ENCODE data around the gene KIF19. TPM values are rescaled to one million over a fixed set of nuclear protein-coding genes. Genes with fewer than 3 reads are reported as not detected.
A peak's percentile ranks its signal among the peaks of the same experiment; 100 is the strongest.

The KIF19 gene
- total and polyA plus RNA-seq, 10 of the 15 experiments (the other 5 are each of a cell fraction or from before 2014, with no cell fraction given), result 0.06 to 0.07 TPM; not detected in 8

DNA sequence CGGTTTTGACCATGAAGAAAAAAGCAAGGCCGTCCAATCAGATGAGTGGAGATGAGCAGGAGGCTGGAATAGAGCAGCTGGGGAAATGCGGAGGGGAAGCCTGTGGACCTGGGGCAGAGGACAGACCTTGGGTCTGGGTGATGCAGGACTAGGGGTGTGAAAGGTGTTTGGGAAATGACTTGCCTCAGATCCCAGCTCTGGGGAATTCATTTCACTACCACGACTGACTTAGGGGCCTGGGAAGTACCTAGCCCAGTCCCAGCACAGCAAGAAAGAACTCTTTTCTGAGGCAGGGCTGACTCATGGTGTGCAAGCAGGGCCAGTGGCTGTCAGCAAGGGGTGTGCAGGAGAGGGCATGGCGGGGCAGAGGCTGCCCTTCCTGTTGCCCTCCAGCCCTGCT, 37.2 kb upstream of the KIF19 start (continued):
- TF ChIP-seq, protein P1, sequence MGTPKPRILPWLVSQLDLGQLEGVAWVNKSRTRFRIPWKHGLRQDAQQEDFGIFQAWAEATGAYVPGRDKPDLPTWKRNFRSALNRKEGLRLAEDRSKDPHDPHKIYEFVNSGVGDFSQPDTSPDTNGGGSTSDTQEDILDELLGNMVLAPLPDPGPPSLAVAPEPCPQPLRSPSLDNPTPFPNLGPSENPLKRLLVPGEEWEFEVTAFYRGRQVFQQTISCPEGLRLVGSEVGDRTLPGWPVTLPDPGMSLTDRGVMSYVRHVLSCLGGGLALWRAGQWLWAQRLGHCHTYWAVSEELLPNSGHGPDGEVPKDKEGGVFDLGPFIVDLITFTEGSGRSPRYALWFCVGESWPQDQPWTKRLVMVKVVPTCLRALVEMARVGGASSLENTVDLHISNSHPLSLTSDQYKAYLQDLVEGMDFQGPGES (IDR thresholded peaks at IDR 0.05), result no peak
- TF ChIP-seq GABPA (IDR thresholded peaks at IDR 0.05; ENCODE audit: low read depth) (no peak), ESRRA (IDR thresholded peaks at IDR 0.05; ENCODE audit: low read length) (no peak), YY1 (IDR thresholded peaks at IDR 0.05; ENCODE audit: low read depth, low read length) (no peak; the same call in 1 of the 2 replicates), SP1 (IDR thresholded peaks at IDR 0.05; ENCODE audit: low read depth, low read length) (peak; percentile 9), SMARCA5 (IDR thresholded peaks at IDR 0.05) (no peak), SUZ12 (IDR thresholded peaks at IDR 0.05; ENCODE audit: unreplicated experiment) (no peak), ZZZ3 (IDR thresholded peaks at IDR 0.05; ENCODE audit: control insufficient read depth, insufficient read length, low read depth) (no peak), BMI1 (IDR thresholded peaks at IDR 0.05; ENCODE audit: borderline replicate concordance) (no peak), EED (IDR thresholded peaks at IDR 0.05; ENCODE audit: low read depth) (peak; percentile 77), SUPT20H (IDR thresholded peaks at IDR 0.05; ENCODE audit: borderline replicate concordance, control insufficient read depth, low read depth, low read length) (no peak), POU2F2 (IDR thresholded peaks at IDR 0.05; ENCODE audit: borderline replicate concordance, low read depth, low read length) (0 out of 3 replicates have a peak, but pooled peaks have one; percentile 45), RCOR1 (conservative IDR thresholded peaks at IDR 0.05; ENCODE audit: low read depth, low read length) (no peak), LARP7 (IDR thresholded peaks at IDR 0.05) (no peak), WRNIP1 (IDR thresholded peaks at IDR 0.05; ENCODE audit: borderline replicate concordance, low read depth, low read length) (no peak)
- TF ChIP-seq, protein P2, sequence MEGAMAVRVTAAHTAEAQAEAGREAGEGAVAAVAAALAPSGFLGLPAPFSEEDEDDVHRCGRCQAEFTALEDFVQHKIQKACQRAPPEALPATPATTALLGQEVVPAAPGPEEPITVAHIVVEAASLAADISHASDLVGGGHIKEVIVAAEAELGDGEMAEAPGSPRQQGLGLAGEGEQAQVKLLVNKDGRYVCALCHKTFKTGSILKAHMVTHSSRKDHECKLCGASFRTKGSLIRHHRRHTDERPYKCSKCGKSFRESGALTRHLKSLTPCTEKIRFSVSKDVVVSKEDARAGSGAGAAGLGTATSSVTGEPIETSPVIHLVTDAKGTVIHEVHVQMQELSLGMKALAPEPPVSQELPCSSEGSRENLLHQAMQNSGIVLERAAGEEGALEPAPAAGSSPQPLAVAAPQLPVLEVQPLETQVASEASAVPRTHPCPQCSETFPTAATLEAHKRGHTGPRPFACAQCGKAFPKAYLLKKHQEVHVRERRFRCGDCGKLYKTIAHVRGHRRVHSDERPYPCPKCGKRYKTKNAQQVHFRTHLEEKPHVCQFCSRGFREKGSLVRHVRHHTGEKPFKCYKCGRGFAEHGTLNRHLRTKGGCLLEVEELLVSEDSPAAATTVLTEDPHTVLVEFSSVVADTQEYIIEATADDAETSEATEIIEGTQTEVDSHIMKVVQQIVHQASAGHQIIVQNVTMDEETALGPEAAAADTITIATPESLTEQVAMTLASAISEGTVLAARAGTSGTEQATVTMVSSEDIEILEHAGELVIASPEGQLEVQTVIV (IDR thresholded peaks at IDR 0.05; ENCODE audit: borderline replicate concordance, partially characterized antibody), result no peak
- TF ChIP-seq, protein P3, sequence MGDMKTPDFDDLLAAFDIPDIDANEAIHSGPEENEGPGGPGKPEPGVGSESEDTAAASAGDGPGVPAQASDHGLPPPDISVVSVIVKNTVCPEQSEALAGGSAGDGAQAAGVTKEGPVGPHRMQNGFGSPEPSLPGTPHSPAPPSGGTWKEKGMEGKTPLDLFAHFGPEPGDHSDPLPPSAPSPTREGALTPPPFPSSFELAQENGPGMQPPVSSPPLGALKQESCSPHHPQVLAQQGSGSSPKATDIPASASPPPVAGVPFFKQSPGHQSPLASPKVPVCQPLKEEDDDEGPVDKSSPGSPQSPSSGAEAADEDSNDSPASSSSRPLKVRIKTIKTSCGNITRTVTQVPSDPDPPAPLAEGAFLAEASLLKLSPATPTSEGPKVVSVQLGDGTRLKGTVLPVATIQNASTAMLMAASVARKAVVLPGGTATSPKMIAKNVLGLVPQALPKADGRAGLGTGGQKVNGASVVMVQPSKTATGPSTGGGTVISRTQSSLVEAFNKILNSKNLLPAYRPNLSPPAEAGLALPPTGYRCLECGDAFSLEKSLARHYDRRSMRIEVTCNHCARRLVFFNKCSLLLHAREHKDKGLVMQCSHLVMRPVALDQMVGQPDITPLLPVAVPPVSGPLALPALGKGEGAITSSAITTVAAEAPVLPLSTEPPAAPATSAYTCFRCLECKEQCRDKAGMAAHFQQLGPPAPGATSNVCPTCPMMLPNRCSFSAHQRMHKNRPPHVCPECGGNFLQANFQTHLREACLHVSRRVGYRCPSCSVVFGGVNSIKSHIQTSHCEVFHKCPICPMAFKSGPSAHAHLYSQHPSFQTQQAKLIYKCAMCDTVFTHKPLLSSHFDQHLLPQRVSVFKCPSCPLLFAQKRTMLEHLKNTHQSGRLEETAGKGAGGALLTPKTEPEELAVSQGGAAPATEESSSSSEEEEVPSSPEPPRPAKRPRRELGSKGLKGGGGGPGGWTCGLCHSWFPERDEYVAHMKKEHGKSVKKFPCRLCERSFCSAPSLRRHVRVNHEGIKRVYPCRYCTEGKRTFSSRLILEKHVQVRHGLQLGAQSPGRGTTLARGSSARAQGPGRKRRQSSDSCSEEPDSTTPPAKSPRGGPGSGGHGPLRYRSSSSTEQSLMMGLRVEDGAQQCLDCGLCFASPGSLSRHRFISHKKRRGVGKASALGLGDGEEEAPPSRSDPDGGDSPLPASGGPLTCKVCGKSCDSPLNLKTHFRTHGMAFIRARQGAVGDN (IDR thresholded peaks at IDR 0.05), result 0 out of 2 replicates have a peak, but pooled peaks have one; percentile 67
- TF ChIP-seq, protein P4, sequence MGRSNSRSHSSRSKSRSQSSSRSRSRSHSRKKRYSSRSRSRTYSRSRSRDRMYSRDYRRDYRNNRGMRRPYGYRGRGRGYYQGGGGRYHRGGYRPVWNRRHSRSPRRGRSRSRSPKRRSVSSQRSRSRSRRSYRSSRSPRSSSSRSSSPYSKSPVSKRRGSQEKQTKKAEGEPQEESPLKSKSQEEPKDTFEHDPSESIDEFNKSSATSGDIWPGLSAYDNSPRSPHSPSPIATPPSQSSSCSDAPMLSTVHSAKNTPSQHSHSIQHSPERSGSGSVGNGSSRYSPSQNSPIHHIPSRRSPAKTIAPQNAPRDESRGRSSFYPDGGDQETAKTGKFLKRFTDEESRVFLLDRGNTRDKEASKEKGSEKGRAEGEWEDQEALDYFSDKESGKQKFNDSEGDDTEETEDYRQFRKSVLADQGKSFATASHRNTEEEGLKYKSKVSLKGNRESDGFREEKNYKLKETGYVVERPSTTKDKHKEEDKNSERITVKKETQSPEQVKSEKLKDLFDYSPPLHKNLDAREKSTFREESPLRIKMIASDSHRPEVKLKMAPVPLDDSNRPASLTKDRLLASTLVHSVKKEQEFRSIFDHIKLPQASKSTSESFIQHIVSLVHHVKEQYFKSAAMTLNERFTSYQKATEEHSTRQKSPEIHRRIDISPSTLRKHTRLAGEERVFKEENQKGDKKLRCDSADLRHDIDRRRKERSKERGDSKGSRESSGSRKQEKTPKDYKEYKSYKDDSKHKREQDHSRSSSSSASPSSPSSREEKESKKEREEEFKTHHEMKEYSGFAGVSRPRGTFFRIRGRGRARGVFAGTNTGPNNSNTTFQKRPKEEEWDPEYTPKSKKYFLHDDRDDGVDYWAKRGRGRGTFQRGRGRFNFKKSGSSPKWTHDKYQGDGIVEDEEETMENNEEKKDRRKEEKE (IDR thresholded peaks at IDR 0.05), result no peak
- TF ChIP-seq, protein P5, sequence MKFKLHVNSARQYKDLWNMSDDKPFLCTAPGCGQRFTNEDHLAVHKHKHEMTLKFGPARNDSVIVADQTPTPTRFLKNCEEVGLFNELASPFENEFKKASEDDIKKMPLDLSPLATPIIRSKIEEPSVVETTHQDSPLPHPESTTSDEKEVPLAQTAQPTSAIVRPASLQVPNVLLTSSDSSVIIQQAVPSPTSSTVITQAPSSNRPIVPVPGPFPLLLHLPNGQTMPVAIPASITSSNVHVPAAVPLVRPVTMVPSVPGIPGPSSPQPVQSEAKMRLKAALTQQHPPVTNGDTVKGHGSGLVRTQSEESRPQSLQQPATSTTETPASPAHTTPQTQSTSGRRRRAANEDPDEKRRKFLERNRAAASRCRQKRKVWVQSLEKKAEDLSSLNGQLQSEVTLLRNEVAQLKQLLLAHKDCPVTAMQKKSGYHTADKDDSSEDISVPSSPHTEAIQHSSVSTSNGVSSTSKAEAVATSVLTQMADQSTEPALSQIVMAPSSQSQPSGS (IDR thresholded peaks at IDR 0.05; ENCODE audit: low read length), result peak; percentile 53
